ENCODE data around the gene HACD1.

The HACD1 gene

DNA sequence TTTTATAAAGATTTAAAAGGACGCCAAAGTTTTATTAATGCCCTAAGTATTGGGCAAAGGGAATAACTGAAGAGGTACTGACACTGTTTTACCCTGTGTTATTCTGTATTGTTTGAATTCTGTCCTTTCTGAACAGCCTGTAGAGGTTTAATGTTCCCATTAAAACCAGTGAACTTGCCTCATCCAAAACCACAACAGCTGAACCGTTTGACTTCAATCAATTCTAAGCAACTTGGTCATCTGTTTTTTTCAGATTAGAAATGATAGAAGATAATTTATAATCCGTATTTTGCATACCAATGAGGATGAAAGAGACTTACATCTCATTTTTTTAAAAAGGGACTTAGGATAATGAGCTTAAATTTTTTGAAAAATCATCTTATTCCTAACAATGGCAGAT lies 40.4 kb downstream of the HACD1 start:
- no peak for DNase-seq

DNA sequence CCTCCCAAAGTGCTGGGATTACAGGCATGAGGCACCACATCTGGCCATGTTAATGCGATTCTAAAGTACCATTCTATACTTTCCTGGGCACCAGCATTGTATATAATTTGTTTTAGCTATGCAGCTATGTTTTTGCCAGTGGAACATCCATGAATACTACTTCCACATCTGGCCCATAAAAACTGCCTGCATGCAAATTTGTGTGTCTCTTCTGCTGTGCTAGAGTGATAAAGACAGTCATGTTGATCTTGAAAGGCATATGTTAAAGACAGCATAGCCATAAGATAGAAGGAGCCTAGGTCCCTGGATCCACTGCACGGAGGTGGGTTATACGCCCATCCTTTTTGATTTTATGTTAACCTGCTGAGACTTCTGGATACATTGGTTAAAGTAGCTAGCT lies 52.3 kb downstream of the HACD1 start:
- no peak for DNase-seq

DNA sequence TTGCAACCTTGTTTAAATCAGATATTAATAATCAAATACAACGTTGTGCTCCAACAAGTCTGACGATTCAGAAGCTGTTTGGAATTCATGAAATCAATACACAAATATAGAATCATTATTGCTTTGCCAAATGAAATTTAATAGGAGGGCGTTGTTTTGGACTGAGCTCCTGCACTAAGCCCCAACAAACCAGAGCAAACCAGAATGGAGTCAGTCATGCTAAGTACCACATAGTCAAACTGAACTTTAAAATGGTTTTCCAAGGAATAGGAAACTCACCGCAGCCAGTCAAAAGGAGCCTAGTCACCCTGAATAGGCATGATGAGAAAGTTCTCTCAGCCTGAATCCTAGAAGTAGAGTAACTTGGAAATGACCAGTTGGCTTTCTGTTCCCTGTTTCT lies 53.7 kb downstream of the HACD1 start:
- DNase-seq: no peak

DNA sequence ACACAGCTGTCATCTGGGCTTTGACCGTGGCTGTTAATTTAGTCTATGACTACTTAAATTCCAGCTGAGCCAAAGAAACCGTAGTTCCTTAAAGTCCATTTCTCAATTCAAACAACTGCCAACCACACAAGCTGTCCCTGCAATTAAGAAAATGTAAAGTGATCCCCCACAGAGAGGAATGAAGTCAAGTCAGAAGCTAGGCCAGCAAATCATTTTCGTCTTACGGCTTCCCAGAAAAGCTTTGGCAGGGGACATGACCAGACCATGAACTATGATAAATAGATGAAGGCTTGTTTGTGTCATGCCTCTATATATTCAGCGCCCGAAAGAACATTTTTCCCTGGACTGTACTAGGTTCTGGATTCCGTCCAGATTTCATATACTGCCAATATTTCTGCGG lies 54.6 kb downstream of the HACD1 start:
- no peak for DNase-seq

DNA sequence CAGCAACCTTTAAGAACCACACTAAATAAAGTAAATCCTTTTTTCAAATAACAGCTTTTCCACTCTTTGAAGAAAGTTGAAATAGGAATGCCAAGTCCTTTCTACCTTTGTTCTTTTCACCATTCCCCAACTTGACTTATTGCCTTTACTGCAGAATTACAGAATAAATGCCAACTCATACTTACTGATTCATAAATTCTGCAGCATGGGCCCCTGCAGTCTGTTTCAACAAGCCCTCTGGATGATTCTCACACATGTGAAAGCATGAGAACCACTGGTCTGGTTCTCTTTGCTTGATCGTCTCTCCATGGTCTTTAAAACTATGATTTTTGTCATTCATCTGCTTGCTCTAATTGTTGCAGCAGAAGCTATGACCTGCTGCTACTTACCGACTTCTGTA lies 56.1 kb downstream of the HACD1 start:
- DNase-seq: no peak

DNA sequence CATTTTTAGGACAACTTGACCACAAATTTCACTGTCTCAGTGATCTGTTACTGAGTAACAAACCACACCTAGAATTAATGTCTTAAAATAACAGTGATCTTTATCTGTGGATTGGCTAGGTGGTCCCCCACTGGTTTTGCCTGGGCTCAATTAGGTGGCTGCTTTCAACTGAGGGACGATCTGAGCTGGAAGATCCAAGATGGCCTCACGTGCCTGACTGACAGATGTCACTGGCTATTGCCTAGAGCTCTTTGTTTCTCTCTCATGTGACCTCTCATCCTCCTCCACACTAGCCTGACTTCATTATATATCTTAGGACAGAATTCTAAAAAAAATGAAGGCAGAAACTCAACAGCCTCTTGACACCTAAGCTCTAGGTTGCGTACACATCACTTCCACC lies 59.7 kb downstream of the HACD1 start:
- DNase-seq: no peak

DNA sequence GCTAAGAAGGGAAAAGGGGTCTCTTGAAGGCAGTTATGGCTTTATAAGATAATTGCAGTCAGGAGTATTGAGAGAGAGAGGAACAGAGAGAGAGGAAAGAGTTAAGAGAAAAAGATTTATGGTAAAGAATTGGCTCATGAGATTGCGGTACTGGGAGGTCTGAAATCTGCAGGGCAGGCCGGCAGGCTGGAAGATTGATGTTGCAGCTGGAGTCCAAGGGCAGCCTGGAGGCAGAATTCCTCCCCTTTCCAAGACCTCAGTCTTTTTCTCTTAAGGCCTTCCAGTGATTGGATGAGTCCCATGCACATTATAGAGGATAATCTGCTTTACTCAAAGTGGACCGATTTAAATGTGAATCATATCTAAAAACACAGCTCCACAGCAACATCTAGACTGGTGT lies 68.4 kb downstream of the HACD1 start:
- DNase-seq: no peak

DNA sequence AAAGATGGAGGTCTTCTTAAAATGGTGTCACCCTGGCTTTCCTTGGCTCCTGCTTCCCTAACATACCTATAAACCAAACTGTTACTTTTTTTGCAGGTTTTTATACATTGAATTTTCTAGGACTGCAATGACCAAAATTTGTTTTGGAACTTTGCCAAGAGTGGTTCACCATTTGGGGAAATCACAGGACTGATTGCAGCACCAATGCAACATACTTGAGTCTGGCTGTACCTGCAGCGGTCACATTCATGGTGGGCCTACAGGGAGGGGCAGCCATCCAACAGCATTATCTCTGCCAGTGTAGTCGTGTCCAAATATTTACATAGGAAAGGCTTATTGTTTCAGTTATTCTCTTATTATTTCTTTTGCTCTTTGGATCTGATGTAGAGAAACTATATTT lies 69.0 kb downstream of the HACD1 start:
- DNase-seq: no peak

DNA sequence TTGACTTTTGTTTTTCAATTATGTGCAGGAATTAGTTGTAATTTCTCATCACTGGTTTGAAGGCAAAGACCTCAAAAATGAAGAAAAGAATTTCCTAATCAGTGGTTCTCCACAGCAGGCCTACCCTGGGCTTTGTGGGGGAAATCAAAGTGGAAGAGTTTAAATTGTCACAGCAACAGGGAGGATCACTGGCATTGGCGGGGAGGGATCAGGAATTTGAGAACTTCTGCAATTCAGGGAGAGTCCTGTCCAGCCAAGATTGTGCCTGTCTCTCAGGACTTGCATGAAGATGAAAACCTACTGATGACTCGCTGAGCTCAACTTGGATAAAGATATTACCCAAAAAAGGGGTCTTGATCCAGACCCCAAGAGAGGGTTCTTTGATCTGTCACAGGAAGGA lies 70.1 kb downstream of the HACD1 start:
- no peak for DNase-seq

DNA sequence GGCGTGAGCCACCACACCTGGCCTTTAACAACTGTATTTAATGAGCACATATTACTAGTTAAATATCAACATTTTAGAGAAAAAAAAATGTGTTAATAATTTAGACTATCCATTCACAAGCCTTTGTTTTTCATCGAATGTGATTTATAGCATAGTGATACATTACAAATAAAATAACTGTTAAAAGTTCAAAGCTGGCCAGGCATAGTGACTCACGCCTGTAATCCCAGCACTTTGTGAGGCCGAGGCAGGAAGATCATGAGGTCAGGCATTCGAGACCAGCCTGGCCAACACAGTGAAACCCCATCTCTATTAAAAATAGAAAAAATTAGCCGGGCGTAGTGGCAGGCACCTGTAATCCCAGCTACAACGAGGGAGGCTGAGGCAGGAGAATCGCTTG lies 72.7 kb downstream of the HACD1 start:
- no peak for DNase-seq

Data from activated CD4-positive, alpha-beta T cell treated with anti-CD3 and anti-CD28 coated beads, Interleukin-2, amount 50 U/mL, for 1 hour (primary cell).